Peyer's patch (tissue), 4 donors: ENCODE measurements around the gene PIP5K1B.

ENCODE experiments used
- POLR2A ChIP-seq, 2 donors: fragments of 450-650 bp; IDR thresholded peaks; one replicate each; pipeline ENCODE4 v1.5.1; 2017; ENCODE audit warnings: antibody characterized with exemption in 2 of 2, mild to moderate bottlenecking in 2 of 2, moderate library complexity in 2 of 2
- TF ChIP-seq, protein P1 (sequence below), 6 experiments: fragments of 450-650 bp in 4 of 6; fragments of 200-600 bp in 2 of 6; sonication (generic) in 1 of 6; IDR thresholded peaks; one replicate each; pipeline ENCODE4 v1.5.1; 2017 to 2019; ENCODE audit warnings: antibody characterized with exemption in 6 of 6, mild to moderate bottlenecking in 3 of 6, moderate library complexity in 1 of 6

DNA sequence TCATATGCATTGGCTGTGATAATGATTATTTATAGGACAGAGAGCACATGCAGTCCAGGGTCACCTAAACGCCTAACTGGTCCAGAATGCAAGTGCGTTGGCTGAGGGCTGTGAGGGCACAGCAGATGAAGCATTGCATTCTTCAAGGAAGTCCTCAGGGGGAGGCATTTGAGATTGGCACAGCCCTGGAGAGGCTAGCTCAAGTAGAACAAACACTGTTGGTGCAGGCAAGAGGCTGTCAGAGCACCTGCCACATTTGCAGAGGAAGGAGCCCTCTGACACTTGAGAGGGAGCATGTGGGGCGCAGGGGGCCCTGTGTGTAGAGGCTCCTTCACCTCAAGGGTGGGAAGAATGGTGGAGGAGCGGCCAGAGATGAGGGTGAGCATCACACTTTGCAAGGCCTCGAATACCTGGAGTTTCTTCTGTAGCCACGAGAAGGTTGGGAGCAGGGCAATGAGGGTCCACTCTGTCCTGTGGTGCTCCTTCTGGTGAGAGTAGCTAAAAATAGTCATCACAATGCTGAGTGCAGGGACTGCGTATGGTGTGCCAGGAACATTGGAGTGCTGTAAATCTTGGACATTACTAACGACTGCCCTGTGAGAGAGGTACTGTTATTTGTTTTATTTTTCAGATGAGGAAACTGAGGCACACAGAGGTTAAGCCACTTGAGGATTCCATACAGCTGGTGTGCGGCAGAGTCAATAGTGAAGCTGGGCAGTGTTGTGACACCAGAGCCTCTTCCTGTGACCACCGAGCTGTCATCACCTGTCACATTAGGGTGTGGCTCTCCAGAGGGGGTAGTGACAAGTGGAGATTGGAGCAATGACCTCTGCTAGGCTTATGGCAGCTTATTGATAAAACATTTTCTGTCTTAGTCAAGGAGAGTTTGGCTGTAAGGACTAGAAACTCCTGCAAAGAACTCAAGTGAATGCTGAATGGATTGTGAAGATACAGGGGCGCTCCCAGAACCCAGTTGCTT, 100.2 kb downstream of the PIP5K1B start:
- TF ChIP-seq, protein P1, sequence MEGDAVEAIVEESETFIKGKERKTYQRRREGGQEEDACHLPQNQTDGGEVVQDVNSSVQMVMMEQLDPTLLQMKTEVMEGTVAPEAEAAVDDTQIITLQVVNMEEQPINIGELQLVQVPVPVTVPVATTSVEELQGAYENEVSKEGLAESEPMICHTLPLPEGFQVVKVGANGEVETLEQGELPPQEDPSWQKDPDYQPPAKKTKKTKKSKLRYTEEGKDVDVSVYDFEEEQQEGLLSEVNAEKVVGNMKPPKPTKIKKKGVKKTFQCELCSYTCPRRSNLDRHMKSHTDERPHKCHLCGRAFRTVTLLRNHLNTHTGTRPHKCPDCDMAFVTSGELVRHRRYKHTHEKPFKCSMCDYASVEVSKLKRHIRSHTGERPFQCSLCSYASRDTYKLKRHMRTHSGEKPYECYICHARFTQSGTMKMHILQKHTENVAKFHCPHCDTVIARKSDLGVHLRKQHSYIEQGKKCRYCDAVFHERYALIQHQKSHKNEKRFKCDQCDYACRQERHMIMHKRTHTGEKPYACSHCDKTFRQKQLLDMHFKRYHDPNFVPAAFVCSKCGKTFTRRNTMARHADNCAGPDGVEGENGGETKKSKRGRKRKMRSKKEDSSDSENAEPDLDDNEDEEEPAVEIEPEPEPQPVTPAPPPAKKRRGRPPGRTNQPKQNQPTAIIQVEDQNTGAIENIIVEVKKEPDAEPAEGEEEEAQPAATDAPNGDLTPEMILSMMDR (IDR thresholded peaks at IDR 0.05) = no peak
- no peak for TF ChIP-seq POLR2A (IDR thresholded peaks at IDR 0.05)
